ENCODE data around the gene NOX3. TPM values are rescaled to one million over a fixed set of nuclear protein-coding genes. Genes with fewer than 3 reads are reported as not detected.

NOX3 gene
- total RNA-seq, 1 donor from 2014 or later = not detected

DNA sequence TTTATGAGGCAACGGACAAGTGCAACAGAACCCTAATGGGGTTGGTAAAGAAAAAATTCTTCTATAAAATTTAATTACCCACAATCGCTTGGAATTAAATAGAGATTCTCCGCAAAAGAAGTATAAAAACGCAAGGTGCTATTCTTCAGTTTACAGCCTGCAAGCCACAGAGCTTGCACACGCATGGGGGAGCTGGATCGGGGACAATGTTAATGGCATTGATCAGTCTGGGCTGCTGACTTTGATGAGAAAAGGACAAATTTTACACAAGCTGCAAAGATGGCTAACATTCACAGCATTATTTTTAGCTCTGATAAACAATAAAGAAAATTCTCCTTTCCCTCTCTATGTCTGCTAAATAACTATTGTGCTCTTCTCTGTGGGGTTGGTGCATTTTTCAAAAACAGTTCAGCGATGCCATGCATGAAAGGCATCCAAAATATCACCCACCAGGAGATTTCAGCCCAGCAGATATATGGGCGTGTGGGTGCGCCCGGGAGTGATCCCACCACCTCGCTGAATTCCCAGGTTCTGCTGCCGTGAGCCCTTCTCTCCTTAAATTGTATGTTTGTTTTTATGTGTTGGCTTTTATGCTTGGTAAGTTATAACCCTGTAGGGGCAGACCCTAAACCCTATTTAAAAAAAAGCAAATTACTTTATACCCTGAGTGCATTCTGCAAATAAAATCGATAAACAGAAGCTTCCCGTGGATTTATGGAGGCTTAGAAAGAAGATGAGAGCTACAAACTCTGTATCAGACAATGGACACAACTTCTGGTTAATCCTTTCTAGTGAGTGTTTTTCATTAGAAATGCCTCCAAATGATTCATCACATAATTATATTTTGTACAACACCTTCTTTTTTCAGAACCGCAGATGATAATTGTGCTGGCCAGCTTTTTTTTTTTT is 55.6 kb downstream of the NOX3 start:
- H3K27ac Mint-ChIP-seq = no peak overlapping the region
- ChIA-PET POLR2A (no interaction called here), CTCF (no interaction called here)
- peaks cover 7% of the 10 kb centered on the region for H3K4me1 Mint-ChIP-seq
- no peaks in the 10 kb centered on the region for H3K36me3 Mint-ChIP-seq (ENCODE audit: low read depth)
- ATAC-seq (ENCODE audit: low read depth) = no peak
- no peak for DNase-seq
- TF ChIP-seq, protein P1, sequence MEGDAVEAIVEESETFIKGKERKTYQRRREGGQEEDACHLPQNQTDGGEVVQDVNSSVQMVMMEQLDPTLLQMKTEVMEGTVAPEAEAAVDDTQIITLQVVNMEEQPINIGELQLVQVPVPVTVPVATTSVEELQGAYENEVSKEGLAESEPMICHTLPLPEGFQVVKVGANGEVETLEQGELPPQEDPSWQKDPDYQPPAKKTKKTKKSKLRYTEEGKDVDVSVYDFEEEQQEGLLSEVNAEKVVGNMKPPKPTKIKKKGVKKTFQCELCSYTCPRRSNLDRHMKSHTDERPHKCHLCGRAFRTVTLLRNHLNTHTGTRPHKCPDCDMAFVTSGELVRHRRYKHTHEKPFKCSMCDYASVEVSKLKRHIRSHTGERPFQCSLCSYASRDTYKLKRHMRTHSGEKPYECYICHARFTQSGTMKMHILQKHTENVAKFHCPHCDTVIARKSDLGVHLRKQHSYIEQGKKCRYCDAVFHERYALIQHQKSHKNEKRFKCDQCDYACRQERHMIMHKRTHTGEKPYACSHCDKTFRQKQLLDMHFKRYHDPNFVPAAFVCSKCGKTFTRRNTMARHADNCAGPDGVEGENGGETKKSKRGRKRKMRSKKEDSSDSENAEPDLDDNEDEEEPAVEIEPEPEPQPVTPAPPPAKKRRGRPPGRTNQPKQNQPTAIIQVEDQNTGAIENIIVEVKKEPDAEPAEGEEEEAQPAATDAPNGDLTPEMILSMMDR (IDR thresholded peaks at IDR 0.05) = no peak
- no peak overlapping the region for H3K4me3 Mint-ChIP-seq
- peaks cover 2% of the 10 kb centered on the region for H3K27me3 Mint-ChIP-seq
- intact Hi-C loops (cut with micrococcal nuclease) = no loop called here
- H3K9me3 Mint-ChIP-seq = no peaks in the 10 kb centered on the region

DNA sequence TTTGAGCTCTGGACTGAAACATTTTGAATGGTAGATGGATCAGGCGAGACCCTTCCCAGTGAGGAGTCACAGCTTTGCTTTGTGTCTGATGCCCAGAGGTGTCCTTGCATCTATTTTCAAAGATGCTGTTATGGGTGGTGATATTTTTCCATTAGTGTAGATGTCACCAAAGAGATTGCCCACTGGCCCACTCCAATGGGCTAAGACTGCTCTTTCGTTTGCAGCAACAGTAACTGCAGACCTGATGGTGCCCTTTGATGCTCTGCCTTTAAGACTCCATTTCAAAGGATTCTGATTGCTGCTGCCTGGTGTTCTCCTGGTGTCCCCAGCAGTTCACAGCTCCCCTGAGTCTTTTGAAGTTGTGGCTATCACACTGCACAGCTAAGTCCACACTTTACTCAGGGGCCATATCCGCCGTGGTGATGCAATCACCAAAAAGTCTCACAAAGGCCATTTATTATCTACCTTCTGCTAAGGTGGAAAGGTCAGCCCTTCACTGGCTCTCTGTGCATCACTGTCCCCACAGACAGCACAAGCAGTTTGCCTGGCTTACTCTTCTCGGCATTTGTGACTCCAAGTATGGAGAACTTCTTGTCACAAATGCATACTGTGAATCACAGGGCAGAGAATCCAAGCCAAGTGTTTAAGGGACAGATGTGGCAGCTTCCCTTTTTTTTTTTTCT is 56.4 kb downstream of the NOX3 start:
- ChIA-PET CTCF (no interaction called here), POLR2A (no interaction called here)
- Mint-ChIP-seq H3K36me3 (ENCODE audit: low read depth) (no peaks in the 10 kb centered on the region), H3K9me3 (no peaks in the 10 kb centered on the region), H3K27me3 (peaks cover 2% of the 10 kb centered on the region), H3K4me1 (peaks cover 1% of the 10 kb centered on the region), H3K4me3 (no peak overlapping the region), H3K27ac (no peak overlapping the region)
- TF ChIP-seq, protein P1 (IDR thresholded peaks at IDR 0.05) = no peak
- ATAC-seq (ENCODE audit: low read depth) = no peak
- intact Hi-C loops (cut with micrococcal nuclease) = no loop called here
- no peak for DNase-seq

GRCh38 chr6:155398701-155399061 is 57.0 kb downstream of the NOX3 start:
- H3K27ac Mint-ChIP-seq = no peak overlapping the region
- no peaks in the 10 kb centered on the region for H3K4me1 Mint-ChIP-seq
- ChIA-PET CTCF (no interaction called here), POLR2A (no interaction called here)
- TF ChIP-seq, protein P1 (IDR thresholded peaks at IDR 0.05) = no peak
- intact Hi-C loops (cut with micrococcal nuclease) = no loop called here
- no peak overlapping the region for H3K4me3 Mint-ChIP-seq
- H3K36me3 Mint-ChIP-seq (ENCODE audit: low read depth) = no peaks in the 10 kb centered on the region
- ATAC-seq (ENCODE audit: low read depth) (no peak), DNase-seq (no peak)
- peaks cover 2% of the 10 kb centered on the region for H3K27me3 Mint-ChIP-seq
- H3K9me3 Mint-ChIP-seq = no peaks in the 10 kb centered on the region

DNA sequence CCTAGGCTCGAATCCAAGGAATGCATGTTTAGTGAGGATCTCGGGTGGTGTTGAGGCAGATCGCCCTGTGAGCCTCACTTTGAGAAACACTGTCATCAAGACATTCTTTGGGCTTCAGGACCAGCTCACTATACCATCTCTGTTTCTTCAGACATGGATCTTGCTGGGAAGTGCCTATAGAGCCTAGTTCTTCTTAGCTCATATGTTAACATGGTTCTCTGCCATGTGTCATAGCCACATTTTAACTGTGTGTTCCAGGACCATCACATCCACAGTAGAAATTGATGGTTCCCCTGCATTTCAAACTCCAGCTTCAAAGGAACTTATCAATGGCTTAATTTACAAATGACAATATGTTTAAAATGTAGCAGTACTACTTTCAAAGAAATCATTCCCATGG is 57.4 kb downstream of the NOX3 start:
- Mint-ChIP-seq H3K36me3 (ENCODE audit: low read depth) (no peaks in the 10 kb centered on the region), H3K4me3 (no peak overlapping the region), H3K4me1 (no peaks in the 10 kb centered on the region), H3K27ac (no peak overlapping the region), H3K9me3 (no peaks in the 10 kb centered on the region), H3K27me3 (peaks cover 2% of the 10 kb centered on the region)
- CTCF ChIA-PET = no interaction called here
- TF ChIP-seq, protein P1 (IDR thresholded peaks at IDR 0.05) = no peak
- DNase-seq (no peak), ATAC-seq (ENCODE audit: low read depth) (no peak)
- intact Hi-C loops (cut with micrococcal nuclease) = no loop called here
- POLR2A ChIA-PET = no interaction called here

DNA sequence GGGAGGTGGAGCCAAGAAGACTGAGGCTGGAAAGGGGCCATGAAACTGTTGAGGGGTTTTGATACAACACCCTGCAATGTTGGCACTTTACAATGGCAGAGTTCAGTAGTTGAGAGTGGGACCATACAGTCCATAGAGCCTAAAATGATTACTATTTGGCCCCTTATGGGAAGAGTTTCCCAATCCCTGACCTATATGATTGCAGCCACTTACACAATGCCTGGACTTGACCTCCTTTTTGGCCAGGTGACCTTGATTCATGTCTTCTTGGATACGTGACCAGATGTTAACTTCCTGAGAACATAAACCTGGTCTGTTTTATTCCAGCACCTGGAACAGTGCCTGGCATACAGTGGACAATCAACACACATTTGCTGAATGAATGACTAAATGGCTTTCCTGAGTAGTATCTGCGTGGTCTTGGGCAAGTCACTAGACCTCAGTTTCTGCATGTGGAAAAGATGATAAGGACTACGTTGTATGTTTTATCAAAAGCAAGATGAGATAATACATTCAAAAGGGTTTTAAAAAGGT is 58.4 kb downstream of the NOX3 start:
- POLR2A ChIA-PET = no interaction called here
- no peaks in the 10 kb centered on the region for H3K9me3 Mint-ChIP-seq
- H3K27ac Mint-ChIP-seq = no peak overlapping the region
- H3K4me3 Mint-ChIP-seq = no peak overlapping the region
- DNase-seq (no peak), ATAC-seq (ENCODE audit: low read depth) (no peak)
- H3K4me1 Mint-ChIP-seq = no peaks in the 10 kb centered on the region
- CTCF ChIA-PET = no interaction called here
- TF ChIP-seq, protein P1 (IDR thresholded peaks at IDR 0.05) = no peak
- peaks cover 2% of the 10 kb centered on the region for H3K27me3 Mint-ChIP-seq
- intact Hi-C loops (cut with micrococcal nuclease) = no loop called here
- no peaks in the 10 kb centered on the region for H3K36me3 Mint-ChIP-seq (ENCODE audit: low read depth)
